ENCODE data around the gene PRR29. TPM values are rescaled to one million over a fixed set of nuclear protein-coding genes. Genes with fewer than 3 reads are reported as not detected.

The PRR29 gene
- total RNA-seq, 4 donors from 2014 or later = 0.27 TPM; not detected in 3

DNA sequence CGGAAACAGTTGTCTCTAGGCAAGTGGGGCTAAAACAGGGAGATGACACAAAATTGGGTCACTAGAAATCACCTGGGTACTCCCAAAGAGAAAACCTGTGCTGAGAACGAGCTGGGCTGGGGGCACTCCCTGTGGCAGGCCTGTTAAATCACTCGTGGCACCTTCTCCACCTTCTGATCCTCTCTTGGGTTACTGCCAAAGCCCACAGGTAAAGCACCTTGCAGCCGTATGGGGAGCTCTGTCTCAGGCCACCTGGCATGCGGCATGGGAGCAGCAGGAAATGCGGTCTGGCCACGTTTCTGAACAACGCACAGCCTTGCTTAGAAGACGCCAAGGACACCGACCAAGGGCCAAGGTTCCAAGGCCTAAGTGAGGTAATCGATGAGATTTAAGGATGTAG is 43.8 kb downstream of the PRR29 start:
- Histone ChIP-seq H3K27me3 (no peaks in the 10 kb centered on the region), H3K9me3 (no peaks in the 10 kb centered on the region), H3K36me3 (peaks cover 0 to 57% (median 0%) of the 10 kb centered on the region in 3 donors), H3K4me1 (peaks cover 0 to 15% (median 0%) of the 10 kb centered on the region in 4 donors), H3K27ac (no peak overlapping the region), H3K4me3 (no peak overlapping the region)
- DNase-seq = peak in 1 of 3 donors; percentile 29
- TF ChIP-seq, protein P1, sequence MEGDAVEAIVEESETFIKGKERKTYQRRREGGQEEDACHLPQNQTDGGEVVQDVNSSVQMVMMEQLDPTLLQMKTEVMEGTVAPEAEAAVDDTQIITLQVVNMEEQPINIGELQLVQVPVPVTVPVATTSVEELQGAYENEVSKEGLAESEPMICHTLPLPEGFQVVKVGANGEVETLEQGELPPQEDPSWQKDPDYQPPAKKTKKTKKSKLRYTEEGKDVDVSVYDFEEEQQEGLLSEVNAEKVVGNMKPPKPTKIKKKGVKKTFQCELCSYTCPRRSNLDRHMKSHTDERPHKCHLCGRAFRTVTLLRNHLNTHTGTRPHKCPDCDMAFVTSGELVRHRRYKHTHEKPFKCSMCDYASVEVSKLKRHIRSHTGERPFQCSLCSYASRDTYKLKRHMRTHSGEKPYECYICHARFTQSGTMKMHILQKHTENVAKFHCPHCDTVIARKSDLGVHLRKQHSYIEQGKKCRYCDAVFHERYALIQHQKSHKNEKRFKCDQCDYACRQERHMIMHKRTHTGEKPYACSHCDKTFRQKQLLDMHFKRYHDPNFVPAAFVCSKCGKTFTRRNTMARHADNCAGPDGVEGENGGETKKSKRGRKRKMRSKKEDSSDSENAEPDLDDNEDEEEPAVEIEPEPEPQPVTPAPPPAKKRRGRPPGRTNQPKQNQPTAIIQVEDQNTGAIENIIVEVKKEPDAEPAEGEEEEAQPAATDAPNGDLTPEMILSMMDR (IDR thresholded peaks at IDR 0.05) = no peak
- TF ChIP-seq POLR2A (IDR thresholded peaks at IDR 0.05) = no peak

DNA sequence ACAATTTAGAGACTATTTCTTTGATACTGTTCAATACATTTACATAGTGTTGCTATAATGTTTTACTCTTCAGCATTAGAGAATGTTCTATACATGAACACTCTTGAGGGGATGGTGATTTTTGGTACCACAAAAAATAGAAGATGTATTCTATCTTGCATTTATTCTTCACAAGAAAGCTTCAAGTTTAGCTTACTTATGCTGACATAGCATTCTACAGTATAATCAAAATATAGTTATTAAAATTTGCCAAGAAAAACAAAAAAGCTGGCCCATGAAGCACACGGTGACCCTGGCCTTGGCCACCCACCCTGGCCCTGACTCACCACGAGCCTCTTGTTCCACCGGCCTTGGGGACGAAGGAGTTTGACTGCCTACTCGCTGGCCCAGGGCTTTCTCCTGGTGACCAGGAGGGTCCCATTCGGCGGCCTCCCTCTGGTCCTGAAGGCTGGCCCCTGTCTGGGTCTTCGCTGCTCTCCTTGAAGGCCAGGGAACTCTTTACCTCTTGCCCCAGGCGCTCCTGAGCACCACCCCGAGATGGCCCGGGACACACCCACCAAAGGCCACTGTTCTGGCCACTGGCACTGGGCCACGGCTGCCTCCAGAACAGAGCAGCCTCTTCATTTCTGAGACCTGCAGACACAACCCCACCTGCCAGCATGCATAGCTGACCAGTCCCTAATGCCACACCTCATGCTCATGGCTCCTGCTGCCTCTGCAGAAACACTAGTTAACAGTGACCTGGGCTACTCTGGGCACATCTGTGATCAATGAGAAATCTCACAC is 44.7 kb downstream of the PRR29 start:
- no peaks in the 10 kb centered on the region for H3K27me3 ChIP-seq
- no peaks in the 10 kb centered on the region for H3K9me3 ChIP-seq
- H3K4me3 ChIP-seq = no peak overlapping the region
- peaks cover 0 to 15% (median 0%) of the 10 kb centered on the region in 4 donors for H3K4me1 ChIP-seq
- no peak for DNase-seq
- H3K27ac ChIP-seq = no peak overlapping the region
- TF ChIP-seq POLR2A (IDR thresholded peaks at IDR 0.05) = no peak
- H3K36me3 ChIP-seq = peaks cover 0 to 67% (median 0%) of the 10 kb centered on the region in 3 donors

DNA sequence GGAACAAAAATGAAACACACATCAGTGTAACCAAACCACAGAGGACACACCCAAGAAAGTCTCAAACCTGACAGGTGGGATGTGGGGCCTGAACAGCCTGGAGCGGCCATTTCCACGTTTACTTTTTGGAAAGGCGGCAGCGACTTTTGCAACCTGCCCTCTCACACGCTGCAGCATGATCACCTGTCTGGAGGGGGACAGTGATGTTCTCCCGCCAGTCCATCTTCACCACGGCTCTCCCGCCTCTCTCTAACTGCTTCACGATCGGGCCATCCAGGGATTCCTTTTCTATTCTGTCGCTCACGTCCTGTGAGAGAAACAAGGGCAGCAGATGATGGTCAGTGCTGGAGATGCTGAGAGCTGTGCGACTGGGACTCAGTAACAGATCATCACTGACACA is 47.0 kb downstream of the PRR29 start:
- no peaks in the 10 kb centered on the region for H3K27me3 ChIP-seq
- H3K4me3 ChIP-seq = no peak overlapping the region
- no peak for DNase-seq
- peaks cover 0 to 78% (median 0%) of the 10 kb centered on the region in 3 donors for H3K36me3 ChIP-seq
- H3K9me3 ChIP-seq = no peaks in the 10 kb centered on the region
- H3K4me1 ChIP-seq = peaks cover 0 to 13% (median 0%) of the 10 kb centered on the region in 4 donors
- TF ChIP-seq, protein P1 (IDR thresholded peaks at IDR 0.05) = no peak
- no peak for TF ChIP-seq POLR2A (IDR thresholded peaks at IDR 0.05)
- H3K27ac ChIP-seq = no peak overlapping the region

DNA sequence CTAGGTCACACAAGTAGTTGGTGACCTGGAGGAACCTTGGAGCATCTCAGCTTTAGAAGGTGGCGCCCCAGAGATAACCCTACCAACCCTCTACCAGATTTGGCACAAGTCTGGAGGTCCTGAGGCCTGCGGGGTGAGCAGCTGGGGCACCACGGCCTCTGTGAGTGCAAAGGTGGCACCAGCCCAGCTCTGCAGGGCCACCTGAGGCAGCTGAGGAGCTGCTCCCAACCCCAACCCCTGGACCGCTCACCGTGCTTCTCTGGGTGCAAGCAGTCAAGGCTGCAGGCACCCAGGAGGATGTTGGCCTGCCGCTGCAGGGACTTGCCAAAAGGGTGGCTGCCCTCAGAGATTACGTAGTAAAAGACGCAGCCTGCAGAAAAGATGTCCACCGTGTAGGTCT is 50.7 kb downstream of the PRR29 start:
- H3K27me3 ChIP-seq = no peaks in the 10 kb centered on the region
- H3K4me3 ChIP-seq = no peak overlapping the region
- no peak for DNase-seq
- TF ChIP-seq POLR2A (IDR thresholded peaks at IDR 0.05) = no peak
- TF ChIP-seq, protein P1 (IDR thresholded peaks at IDR 0.05) = no peak
- H3K9me3 ChIP-seq = no peaks in the 10 kb centered on the region
- no peak overlapping the region for H3K27ac ChIP-seq
- H3K36me3 ChIP-seq = peaks cover 0 to 98% (median 0%) of the 10 kb centered on the region in 3 donors
- H3K4me1 ChIP-seq = no peaks in the 10 kb centered on the region

DNA sequence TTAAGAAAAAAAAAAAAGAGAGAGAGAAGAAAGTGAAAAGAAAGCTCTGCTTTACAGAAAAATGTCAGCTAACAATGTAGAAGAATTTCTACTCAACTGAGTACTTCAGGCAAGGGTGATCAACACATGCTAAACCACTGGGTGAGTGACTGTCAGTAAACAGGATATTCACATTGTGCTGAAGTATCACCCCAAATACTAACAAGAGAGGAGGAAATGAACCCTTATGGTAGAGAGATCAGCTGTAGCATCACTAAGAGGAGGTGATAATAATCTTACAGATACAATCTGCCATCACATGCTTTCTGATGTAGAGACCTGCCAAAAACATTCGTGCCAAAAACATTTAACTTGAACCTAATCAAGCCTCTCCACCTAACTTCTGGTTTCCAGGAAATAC is 53.0 kb downstream of the PRR29 start:
- no peak for DNase-seq
- H3K9me3 ChIP-seq = no peaks in the 10 kb centered on the region
- H3K27ac ChIP-seq = peak overlapping the region in 3 of 4 donors; percentile 25 to 66 (median 37)
- no peaks in the 10 kb centered on the region for H3K27me3 ChIP-seq
- peaks cover 0 to 96% (median 0%) of the 10 kb centered on the region in 3 donors for H3K36me3 ChIP-seq
- no peaks in the 10 kb centered on the region for H3K4me1 ChIP-seq
- TF ChIP-seq POLR2A (IDR thresholded peaks at IDR 0.05) = no peak
- TF ChIP-seq, protein P1 (IDR thresholded peaks at IDR 0.05) = no peak
- H3K4me3 ChIP-seq = no peak overlapping the region

DNA sequence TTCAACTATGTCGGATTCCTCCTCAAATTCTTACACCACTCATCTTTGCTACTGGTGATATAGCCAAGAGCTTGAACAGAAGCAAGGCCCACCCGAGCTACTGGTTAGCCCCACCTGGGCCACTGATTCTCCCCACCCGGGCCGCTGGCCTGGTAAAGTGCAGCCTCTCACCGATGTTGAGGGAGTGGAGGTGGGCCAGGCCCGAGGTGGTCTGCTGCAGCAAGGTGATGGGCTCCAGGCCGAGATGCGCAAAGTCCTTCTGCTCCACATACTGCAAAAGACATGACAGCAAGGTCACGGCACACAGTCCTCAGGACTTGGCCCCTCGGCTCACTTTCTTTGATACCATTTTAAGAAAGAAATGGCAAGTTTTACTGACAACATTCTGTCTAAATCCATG is 55.0 kb downstream of the PRR29 start:
- DNase-seq = no peak

More for the DNA sequence above, 55.0 kb downstream of the PRR29 start:
- H3K9me3 ChIP-seq = no peaks in the 10 kb centered on the region
- no peak overlapping the region for H3K4me3 ChIP-seq
- no peak overlapping the region for H3K27ac ChIP-seq
- no peak for TF ChIP-seq POLR2A (IDR thresholded peaks at IDR 0.05)
- TF ChIP-seq, protein P1 (IDR thresholded peaks at IDR 0.05) = no peak
- H3K4me1 ChIP-seq = peaks cover 0 to 4% (median 2%) of the 10 kb centered on the region in 4 donors
- no peaks in the 10 kb centered on the region for H3K27me3 ChIP-seq
- H3K36me3 ChIP-seq = peaks cover 0 to 89% (median 0%) of the 10 kb centered on the region in 3 donors
